ENCODE measurements around the gene CCNG2. TPM values are rescaled to one million over a fixed set of nuclear protein-coding genes. Genes with fewer than 3 reads are reported as not detected.

Gene CCNG2
- total and polyA plus RNA-seq, 10 of the 15 experiments (the other 5 are each of a cell fraction or from before 2014, with no cell fraction given) = 1.9 to 70.6 (median 5.9) TPM

- in situ Hi-C loops (cut with MboI) (loop anchor here (10.0 kb wide), 1 partner anchor 689 kb away; no protein-coding TSS in a partner anchor), intact Hi-C loops (cut with micrococcal nuclease; ENCODE audit: unreplicated experiment) (loop anchor here (1.0 to 5.0 kb wide), 4 partner anchors 45 to 691 kb away; no protein-coding TSS in a partner anchor)
- Histone ChIP-seq H3K4me3 (no peak overlapping the region), H3K27me3 (replicated peaks in 1 of 2; ENCODE audit: control insufficient read depth in 2 of 2, insufficient read depth in 2 of 2, low read length in 1 of 2) (peaks cover 0 to 3% of the 10 kb centered on the region in 2 experiments; a peak in 1 of 4 replicates), H3K4me2 (ENCODE audit: control insufficient read depth, insufficient read depth) (no peak overlapping the region), H3K36me3 (ENCODE audit: control insufficient read depth in 2 of 2, insufficient read depth in 2 of 2, low read length in 1 of 2) (no peaks in the 10 kb centered on the region), H3K9ac (ENCODE audit: control insufficient read depth, insufficient read depth, low read length) (no peak overlapping the region), H3K79me2 (ENCODE audit: control insufficient read depth, insufficient read depth, low read length) (no peaks in the 10 kb centered on the region), H2AFZ (ENCODE audit: control insufficient read depth, low read depth, low read length) (peak overlapping the region; percentile 35), H3K27ac (ENCODE audit: control insufficient read depth, insufficient read depth) (no peak overlapping the region), H3K9me3 (replicated peaks; ENCODE audit: control insufficient read depth, insufficient read depth, low read length) (no peaks in the 10 kb centered on the region), H3K4me1 (ENCODE audit: control insufficient read depth, insufficient read depth, low read length) (no peaks in the 10 kb centered on the region), H4K20me1 (ENCODE audit: control insufficient read depth, insufficient read depth) (no peaks in the 10 kb centered on the region)
- ATAC-seq (peak; percentile 95), FAIRE-seq (peak; percentile 66), DNase-seq (ENCODE audit: low read depth, low spot score) (peak; percentile 23)
- ChIA-PET SMC1A (ENCODE audit: uncharacterized antibody, unreplicated experiment) (interaction anchor here (0.6 to 12.8 kb wide), 48 partner anchors 8 to 691 kb away, joined by 3 to 286 read pairs (median 4); partner anchors contain the start of gene CCNG2), RAD21 (ENCODE audit: unreplicated experiment) (interaction anchor here (0.6 to 9.4 kb wide), 39 partner anchors 9 to 773 kb away, joined by 3 to 229 read pairs (median 5); partner anchors contain the start of genes CCNG2 and CCNI), CTCF (interaction anchor here (0.6 to 16.8 kb wide), 68 partner anchors 9 to 767 kb away, joined by 3 to 535 read pairs (median 6); no protein-coding TSS in a partner anchor), POLR2A (interaction anchor here (0.7 to 2.2 kb wide), 5 partner anchors 10 to 159 kb away, joined by 3 to 10 read pairs (median 4); partner anchors contain the start of gene CCNI)
- 2% methylated on average over 8 of the region's 8 CpGs for WGBS (ENCODE audit: insufficient coverage, insufficient replicate concordance, low lambda C conversion rate, missing lambda C conversion rate)
- no TSS peak for BruUV-seq (replicated peaks)
- TF ChIP-seq MYC (IDR thresholded peaks at IDR 0.05; ENCODE audit: insufficient read depth, insufficient read length, insufficient replicate concordance, low read length, severe bottlenecking) (no peak), IKZF1 (conservative IDR thresholded peaks at IDR 0.05) (no peak), KAT2A (conservative IDR thresholded peaks at IDR 0.05; ENCODE audit: control insufficient read depth, low read depth, low read length) (no peak), PKNOX1 (IDR thresholded peaks at IDR 0.05) (no peak), ESRRA (IDR thresholded peaks at IDR 0.05; ENCODE audit: low read length) (no peak), RAD51 (IDR thresholded peaks at IDR 0.05) (no peak), MEF2A (IDR thresholded peaks at IDR 0.05; ENCODE audit: insufficient read depth, low read depth, low read length) (no peak), SKIL (IDR thresholded peaks at IDR 0.05; ENCODE audit: low read depth, poor library complexity, severe bottlenecking) (no peak), YBX1 (IDR thresholded peaks at IDR 0.05) (no peak), ZNF592 (IDR thresholded peaks at IDR 0.05) (peak; percentile 41; the same call in 1 of the 2 replicates), EGR1 (IDR thresholded peaks at IDR 0.05; ENCODE audit: borderline replicate concordance in 1 of 2, low read depth in 2 of 2, low read length in 2 of 2) (no peak), RAD21 (IDR thresholded peaks at IDR 0.05; ENCODE audit: insufficient read depth, low read depth, low read length) (peak; percentile 95), FOXK2 (IDR thresholded peaks at IDR 0.05) (no peak), HDAC6 (IDR thresholded peaks at IDR 0.05; ENCODE audit: unreplicated experiment) (no peak), POU2F2 (IDR thresholded peaks at IDR 0.05; ENCODE audit: borderline replicate concordance, low read depth, low read length) (no peak)
Measured at GRCh38 chr4:77203380-77204197, 46.6 kb downstream of the CCNG2 start.

Data from GM12878 (cell line).